ENCODE measurements around the gene VIT.

Gene VIT

GRCh38 chr2:36779462-36779861 lies 83.0 kb downstream of the VIT start:
- H3K36me3 Mint-ChIP-seq (ENCODE audit: low read depth), result no peaks in the 10 kb centered on the region
- no peaks in the 10 kb centered on the region for H3K4me1 Mint-ChIP-seq
- DNase-seq (no peak), ATAC-seq (no peak)
- no peak overlapping the region for H3K27ac Mint-ChIP-seq
- no peak overlapping the region for H3K4me3 Mint-ChIP-seq
- peaks cover 7% of the 10 kb centered on the region for H3K27me3 Mint-ChIP-seq
- H3K9me3 Mint-ChIP-seq, result no peaks in the 10 kb centered on the region

- no peak for DNase-seq
- ATAC-seq, result no peak
- peaks cover 7% of the 10 kb centered on the region for H3K27me3 Mint-ChIP-seq
- peaks cover 2% of the 10 kb centered on the region for H3K4me1 Mint-ChIP-seq
- no peaks in the 10 kb centered on the region for H3K36me3 Mint-ChIP-seq (ENCODE audit: low read depth)
- no peak overlapping the region for H3K27ac Mint-ChIP-seq
- H3K4me3 Mint-ChIP-seq, result no peak overlapping the region
- H3K9me3 Mint-ChIP-seq, result no peaks in the 10 kb centered on the region
These were observed 83.8 kb downstream of the VIT start for GRCh38 chr2:36780231-36780839.

- H3K4me3 Mint-ChIP-seq, result no peak overlapping the region
- DNase-seq (no peak), ATAC-seq (no peak)
- no peak overlapping the region for H3K27ac Mint-ChIP-seq
- H3K4me1 Mint-ChIP-seq, result peaks cover 2% of the 10 kb centered on the region
- H3K9me3 Mint-ChIP-seq, result no peaks in the 10 kb centered on the region
- peaks cover 7% of the 10 kb centered on the region for H3K27me3 Mint-ChIP-seq
- no peaks in the 10 kb centered on the region for H3K36me3 Mint-ChIP-seq (ENCODE audit: low read depth)
These were observed 85.6 kb downstream of the VIT start for GRCh38 chr2:36781907-36782720.

- no peaks in the 10 kb centered on the region for H3K36me3 Mint-ChIP-seq (ENCODE audit: low read depth)
- H3K4me3 Mint-ChIP-seq, result no peak overlapping the region
- DNase-seq (no peak), ATAC-seq (no peak)
- no peak overlapping the region for H3K27ac Mint-ChIP-seq
- H3K27me3 Mint-ChIP-seq, result peaks cover 7% of the 10 kb centered on the region
- no peaks in the 10 kb centered on the region for H3K9me3 Mint-ChIP-seq
- H3K4me1 Mint-ChIP-seq, result peaks cover 2% of the 10 kb centered on the region
These were observed 86.7 kb downstream of the VIT start for GRCh38 chr2:36783246-36783645.

- Mint-ChIP-seq H3K27me3 (peaks cover 10% of the 10 kb centered on the region), H3K9me3 (no peaks in the 10 kb centered on the region), H3K4me1 (peaks cover 2% of the 10 kb centered on the region), H3K36me3 (ENCODE audit: low read depth) (no peaks in the 10 kb centered on the region), H3K4me3 (no peak overlapping the region), H3K27ac (no peak overlapping the region)
- DNase-seq (peak; percentile 65), ATAC-seq (peak; percentile 81)
These were observed 88.8 kb downstream of the VIT start for GRCh38 chr2:36785179-36785795.

- H3K9me3 Mint-ChIP-seq, result no peaks in the 10 kb centered on the region
- peaks cover 2% of the 10 kb centered on the region for H3K4me1 Mint-ChIP-seq
- ATAC-seq (no peak), DNase-seq (no peak)
- no peak overlapping the region for H3K27ac Mint-ChIP-seq
- H3K27me3 Mint-ChIP-seq, result peaks cover 3% of the 10 kb centered on the region
- H3K4me3 Mint-ChIP-seq, result no peak overlapping the region
- no peaks in the 10 kb centered on the region for H3K36me3 Mint-ChIP-seq (ENCODE audit: low read depth)
These were observed 92.8 kb downstream of the VIT start for GRCh38 chr2:36789181-36789804.

GRCh38 chr2:36792951-36793350 lies 96.4 kb downstream of the VIT start:
- Mint-ChIP-seq H3K9me3 (no peaks in the 10 kb centered on the region), H3K4me3 (no peak overlapping the region), H3K4me1 (peaks cover 5% of the 10 kb centered on the region), H3K36me3 (ENCODE audit: low read depth) (no peaks in the 10 kb centered on the region), H3K27me3 (peaks cover 12% of the 10 kb centered on the region), H3K27ac (no peak overlapping the region)
- no peak for ATAC-seq
- DNase-seq, result no peak

GRCh38 chr2:36797324-36798070 lies 101.0 kb downstream of the VIT start:
- peaks cover 15% of the 10 kb centered on the region for H3K4me1 Mint-ChIP-seq
- no peak for ATAC-seq
- H3K27ac Mint-ChIP-seq, result no peak overlapping the region
- H3K9me3 Mint-ChIP-seq, result no peaks in the 10 kb centered on the region
- H3K27me3 Mint-ChIP-seq, result peaks cover 15% of the 10 kb centered on the region
- H3K36me3 Mint-ChIP-seq (ENCODE audit: low read depth), result no peaks in the 10 kb centered on the region
- DNase-seq, result no peak
- H3K4me3 Mint-ChIP-seq, result no peak overlapping the region

- peaks cover 15% of the 10 kb centered on the region for H3K27me3 Mint-ChIP-seq
- DNase-seq, result no peak
- no peaks in the 10 kb centered on the region for H3K36me3 Mint-ChIP-seq (ENCODE audit: low read depth)
- H3K4me3 Mint-ChIP-seq, result no peak overlapping the region
- no peak for ATAC-seq
- peaks cover 15% of the 10 kb centered on the region for H3K4me1 Mint-ChIP-seq
- no peak overlapping the region for H3K27ac Mint-ChIP-seq
- H3K9me3 Mint-ChIP-seq, result no peaks in the 10 kb centered on the region
These were observed 102.2 kb downstream of the VIT start for GRCh38 chr2:36798724-36799123.

GRCh38 chr2:36800381-36800780 lies 103.9 kb downstream of the VIT start:
- Mint-ChIP-seq H3K36me3 (ENCODE audit: low read depth) (no peaks in the 10 kb centered on the region), H3K9me3 (no peaks in the 10 kb centered on the region), H3K27ac (no peak overlapping the region), H3K4me3 (no peak overlapping the region), H3K27me3 (peaks cover 15% of the 10 kb centered on the region), H3K4me1 (peaks cover 15% of the 10 kb centered on the region)
- ATAC-seq, result peak; percentile 62
- DNase-seq, result peak; percentile 21

GRCh38 chr2:36801088-36801487 lies 104.6 kb downstream of the VIT start:
- Mint-ChIP-seq H3K27me3 (peaks cover 15% of the 10 kb centered on the region), H3K36me3 (ENCODE audit: low read depth) (no peaks in the 10 kb centered on the region), H3K27ac (no peak overlapping the region), H3K4me3 (no peak overlapping the region), H3K4me1 (peaks cover 15% of the 10 kb centered on the region), H3K9me3 (no peaks in the 10 kb centered on the region)
- DNase-seq (no peak), ATAC-seq (no peak)

GRCh38 chr2:36802952-36803351 lies 106.4 kb downstream of the VIT start:
- Mint-ChIP-seq H3K36me3 (ENCODE audit: low read depth) (no peaks in the 10 kb centered on the region), H3K27me3 (peaks cover 7% of the 10 kb centered on the region), H3K4me1 (peaks cover 10% of the 10 kb centered on the region), H3K9me3 (no peaks in the 10 kb centered on the region), H3K4me3 (no peak overlapping the region), H3K27ac (no peak overlapping the region)
- DNase-seq, result no peak
- no peak for ATAC-seq

- peaks cover 2% of the 10 kb centered on the region for H3K27me3 Mint-ChIP-seq
- no peak for DNase-seq
- H3K36me3 Mint-ChIP-seq (ENCODE audit: low read depth), result no peaks in the 10 kb centered on the region
- H3K9me3 Mint-ChIP-seq, result no peaks in the 10 kb centered on the region
- peaks cover 4% of the 10 kb centered on the region for H3K4me1 Mint-ChIP-seq
- H3K27ac Mint-ChIP-seq, result no peak overlapping the region
- no peak for ATAC-seq
- H3K4me3 Mint-ChIP-seq, result no peak overlapping the region
These were observed 109.2 kb downstream of the VIT start for GRCh38 chr2:36805635-36806224.
